ENCODE data around the gene ACTN1. TPM values are rescaled to one million over a fixed set of nuclear protein-coding genes. Genes with fewer than 3 reads are reported as not detected.

ACTN1 gene
- total and polyA plus RNA-seq, 2 experiments from 2014 or later = 121 to 280 TPM

- Histone ChIP-seq H3K79me2 (replicated peaks; ENCODE audit: insufficient read depth) (no peaks in the 10 kb centered on the region), H3K27me3 (ENCODE audit: insufficient read depth) (no peaks in the 10 kb centered on the region; the same call in 1 of the 2 replicates), H3K4me3 (no peak overlapping the region), H2AFZ (no peak overlapping the region), H4K20me1 (replicated peaks; ENCODE audit: insufficient read depth) (no peaks in the 10 kb centered on the region), H3K4me1 (ENCODE audit: insufficient read depth) (peaks cover 23% of the 10 kb centered on the region), H3F3A (replicated peaks; ENCODE audit: low read depth) (no peaks in the 10 kb centered on the region), H3K4me2 (no peak overlapping the region), H3K36me3 (ENCODE audit: insufficient read depth) (no peaks in the 10 kb centered on the region), H3K9me2 (ENCODE audit: insufficient read depth) (peaks cover 4% of the 10 kb centered on the region; the same call in 1 of the 2 replicates), H3K27ac (ENCODE audit: low read depth) (no peak overlapping the region)
- Mint-ChIP-seq H3K9me3 (no peaks in the 10 kb centered on the region; the same call in 2 of the 3 replicates), H3K4me1 (peaks cover 26% of the 10 kb centered on the region), H3K4me3 (no peak overlapping the region), H3K27me3 (ENCODE audit: insufficient read depth, low read depth, poor library complexity) (peaks cover 2% of the 10 kb centered on the region), H3K27ac (no peak overlapping the region), H3K36me3 (ENCODE audit: low read depth) (peaks cover 3% of the 10 kb centered on the region; the same call in 1 of the 3 replicates)
- DNase-seq (ENCODE audit: low spot score) (no peak), ATAC-seq (no peak)
- TF ChIP-seq CREB1 (CRISPR knock-in tag; IDR thresholded peaks at IDR 0.05; ENCODE audit: low read depth) (no peak), ZNF114 (CRISPR knock-in tag; IDR thresholded peaks at IDR 0.05) (no peak), JUNB (IDR thresholded peaks at IDR 0.05; ENCODE audit: unreplicated experiment) (no peak), CTCF (conservative IDR thresholded peaks at IDR 0.05; ENCODE audit: low read depth in 2 of 2) (no peak), NANOG (IDR thresholded peaks at IDR 0.05; ENCODE audit: borderline replicate concordance) (no peak), POLR2AphosphoS5 (IDR thresholded peaks at IDR 0.05; ENCODE audit: low read depth) (no peak), ETS1 (IDR thresholded peaks at IDR 0.05) (no peak), REST (IDR thresholded peaks at IDR 0.05; ENCODE audit: unreplicated experiment) (no peak), ZNF462 (CRISPR knock-in tag; IDR thresholded peaks at IDR 0.05) (no peak), EZH2 (IDR thresholded peaks at IDR 0.05; ENCODE audit: low read depth, unreplicated experiment) (no peak), ZNF331 (CRISPR knock-in tag; IDR thresholded peaks at IDR 0.05; ENCODE audit: low read depth) (no peak), STAT1 (IDR thresholded peaks at IDR 0.05; ENCODE audit: unreplicated experiment) (no peak), EZH2phosphoT487 (IDR thresholded peaks at IDR 0.05; ENCODE audit: unreplicated experiment) (no peak)
Observed at GRCh38 chr14:68986225-68986624, 7.1 kb upstream of the ACTN1 start.
